NCI-H2171 (cell line): ENCODE measurements around the gene KCNK5.

Experiments used
- DNase-seq: peaks from one replicate; lab custom pipeline; 2025; lab: John Stamatoyannopoulos, UW

Gene KCNK5

DNA sequence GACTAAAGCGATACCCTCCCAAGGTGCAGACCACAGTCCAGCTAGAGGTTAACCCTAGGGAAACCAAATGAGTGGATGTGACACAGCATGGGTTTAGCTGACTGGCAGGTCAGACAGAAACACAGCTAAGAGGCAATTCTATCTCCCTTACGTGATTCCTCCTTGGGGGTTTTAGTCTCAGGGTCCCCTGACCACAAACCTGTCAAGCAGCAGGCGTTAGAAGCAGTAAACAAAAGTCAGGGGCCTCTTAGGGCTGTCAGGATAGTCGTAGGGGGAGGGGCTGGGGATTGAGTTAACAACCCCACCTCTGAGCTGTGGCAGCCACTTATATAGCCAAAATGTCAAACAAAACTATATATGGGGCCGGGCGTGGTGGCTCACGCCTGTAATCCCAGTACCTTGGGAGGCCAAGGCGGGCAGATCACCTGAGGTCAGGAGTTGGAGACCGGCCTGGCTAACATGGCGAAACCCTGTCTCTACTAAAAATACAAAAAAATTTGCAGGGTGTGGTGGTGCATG is 13.6 kb downstream of the KCNK5 start:
- no peak for DNase-seq

GRCh38 chr6:39214846-39215639 is 14.2 kb downstream of the KCNK5 start:
- no peak for DNase-seq

DNA sequence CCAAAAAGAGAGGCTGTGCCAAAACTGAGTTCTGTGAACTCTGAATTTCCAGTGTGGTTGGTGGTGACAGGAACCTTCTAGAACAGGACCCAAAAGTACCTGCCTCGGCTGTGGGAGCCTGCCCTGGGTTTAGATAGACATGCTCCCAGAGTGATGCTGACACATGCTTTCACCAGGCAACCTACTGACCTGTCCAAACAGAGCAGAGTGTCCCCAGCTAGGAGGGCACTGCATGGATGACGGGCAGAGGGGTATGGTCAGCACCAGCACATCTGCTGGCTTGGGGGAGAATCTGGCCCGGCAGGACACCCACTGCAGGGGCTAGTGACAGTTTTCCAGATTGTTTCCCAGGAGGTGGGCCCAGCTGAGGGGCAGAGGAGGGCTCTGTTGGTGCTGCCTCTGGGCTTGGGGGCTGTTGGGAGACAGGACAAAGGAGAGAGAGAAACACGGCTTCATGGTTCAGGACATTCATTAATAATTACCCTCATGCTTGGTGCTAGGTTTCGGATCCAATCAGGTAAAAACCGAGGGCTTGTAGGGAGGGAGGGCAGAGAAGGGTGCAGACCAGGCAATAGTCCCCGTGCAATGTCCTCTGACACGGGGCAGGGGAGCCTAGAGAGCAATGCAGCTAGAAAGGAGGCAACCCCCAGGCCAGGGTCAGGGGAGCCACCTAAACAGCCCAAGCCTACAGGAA is 15.0 kb downstream of the KCNK5 start:
- DNase-seq: no peak

- DNase-seq: no peak
Measured at GRCh38 chr6:39213195-39213920, 15.9 kb downstream of the KCNK5 start.

- DNase-seq: no peak
Measured at GRCh38 chr6:39211183-39211582, 18.1 kb downstream of the KCNK5 start.

- DNase-seq: no peak
Measured at GRCh38 chr6:39210450-39210849, 18.8 kb downstream of the KCNK5 start.

DNA sequence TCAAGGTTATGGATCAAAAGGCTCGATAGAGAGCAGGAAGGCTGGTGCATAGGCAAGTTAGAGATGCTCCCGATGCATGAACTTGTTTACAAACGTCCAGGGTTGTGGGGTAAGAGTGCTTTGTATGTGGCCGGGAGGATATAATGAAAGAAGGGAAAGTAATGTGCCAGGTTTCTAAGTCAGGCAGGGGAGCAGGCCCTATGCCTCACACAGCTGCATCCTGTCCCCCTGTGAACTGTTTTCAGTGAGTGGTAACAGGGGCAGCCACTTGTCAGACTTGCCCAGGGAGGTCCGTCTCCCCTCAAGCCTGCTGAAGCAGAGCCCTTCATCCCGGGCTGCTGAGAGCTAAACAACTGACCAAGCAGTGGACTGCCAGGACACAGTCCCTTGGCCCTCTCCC is 19.4 kb downstream of the KCNK5 start:
- DNase-seq: no peak

GRCh38 chr6:39209360-39209811 is 19.9 kb downstream of the KCNK5 start:
- no peak for DNase-seq

GRCh38 chr6:39208223-39208739 is 21.0 kb downstream of the KCNK5 start:
- DNase-seq: no peak

DNA sequence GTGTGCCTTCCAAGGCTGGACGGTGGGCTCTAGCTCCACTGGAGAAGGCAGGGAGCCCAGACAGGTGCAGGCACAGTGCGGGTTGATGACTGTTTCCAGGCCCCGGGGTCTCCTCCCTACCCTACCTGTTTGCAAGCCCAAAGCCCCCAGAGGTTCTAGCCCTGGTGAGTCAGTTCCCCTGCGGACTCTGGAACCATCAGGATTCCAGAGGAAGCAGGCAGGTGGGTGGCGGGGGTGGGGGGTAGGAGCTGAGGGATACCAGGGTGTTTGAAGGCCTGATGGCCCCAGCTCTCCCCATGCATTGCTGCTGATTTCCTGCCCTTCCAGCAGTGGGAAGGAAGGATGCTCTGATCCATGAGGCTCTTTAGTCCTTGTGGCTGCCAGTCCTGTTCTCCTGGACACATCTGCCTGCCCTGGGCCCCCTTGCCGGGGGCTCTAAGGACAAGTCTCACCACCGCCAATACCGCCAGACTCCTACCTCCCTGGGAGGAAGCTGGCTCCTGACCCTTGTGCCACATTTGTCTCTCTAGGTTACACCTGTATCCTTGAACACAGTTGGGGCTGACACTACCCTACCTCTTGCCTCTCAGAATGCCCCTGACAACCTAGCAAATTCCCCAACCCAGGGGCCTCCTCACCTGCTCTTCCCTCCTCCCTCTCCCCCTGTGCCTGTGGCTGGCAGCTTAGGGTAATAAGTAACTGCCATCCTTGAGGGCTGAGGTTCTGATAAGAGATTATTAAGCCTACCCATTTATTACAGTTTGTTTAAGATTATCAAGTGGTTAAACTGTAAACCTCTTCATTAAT is 21.7 kb downstream of the KCNK5 start:
- DNase-seq: no peak

DNA sequence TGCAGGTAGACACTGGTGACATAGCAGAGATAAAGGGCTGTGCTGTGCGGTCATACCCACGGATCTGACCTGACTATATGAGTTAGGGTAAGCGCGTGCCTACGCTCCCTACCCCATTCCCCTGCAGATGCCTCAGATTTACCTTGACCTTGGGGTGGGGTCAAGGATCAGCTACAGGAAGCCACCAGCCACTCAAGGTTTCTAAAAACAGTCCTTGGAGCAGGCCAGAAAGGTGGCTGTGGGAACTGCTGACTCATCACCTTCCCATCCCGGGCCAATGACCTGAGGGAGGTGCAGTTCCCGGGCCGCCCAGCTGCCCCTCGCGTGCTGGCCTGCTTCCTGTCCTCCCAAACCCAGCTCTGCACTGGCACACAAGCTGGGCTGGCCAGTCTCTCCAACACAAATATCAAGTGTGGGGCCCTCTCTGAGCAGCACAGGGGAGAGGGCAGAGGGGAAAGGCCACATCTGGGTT is 23.0 kb downstream of the KCNK5 start:
- no peak for DNase-seq

DNA sequence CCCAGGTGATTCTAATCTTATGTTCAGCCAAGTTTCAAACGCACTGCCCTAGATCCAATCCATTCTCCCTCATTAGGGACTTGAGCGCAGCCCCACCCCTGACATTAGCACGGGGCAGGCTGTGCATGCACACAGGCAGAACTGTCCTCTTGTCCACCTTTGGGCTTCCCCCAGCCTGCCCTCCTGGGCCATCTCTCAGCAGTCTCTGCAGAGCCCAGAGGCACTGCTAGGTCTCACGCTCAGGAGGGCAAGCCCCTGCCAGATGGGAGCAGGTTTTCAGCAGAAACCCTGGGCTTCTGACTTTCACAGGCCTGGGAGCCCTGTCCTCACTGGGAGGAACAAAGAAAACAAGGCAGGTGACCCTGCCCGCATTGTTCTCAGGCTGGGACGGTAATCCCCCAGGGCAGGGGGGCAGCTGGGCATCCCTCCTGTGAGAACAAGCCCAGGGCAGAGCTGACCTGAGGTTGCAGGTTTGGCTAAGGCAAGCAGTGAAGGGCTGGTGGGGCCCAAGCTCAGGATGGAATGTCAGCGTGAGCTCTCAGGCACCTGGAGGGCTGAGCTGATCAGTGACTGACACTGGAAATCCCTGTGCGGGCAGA is 24.5 kb downstream of the KCNK5 start:
- DNase-seq: no peak

DNA sequence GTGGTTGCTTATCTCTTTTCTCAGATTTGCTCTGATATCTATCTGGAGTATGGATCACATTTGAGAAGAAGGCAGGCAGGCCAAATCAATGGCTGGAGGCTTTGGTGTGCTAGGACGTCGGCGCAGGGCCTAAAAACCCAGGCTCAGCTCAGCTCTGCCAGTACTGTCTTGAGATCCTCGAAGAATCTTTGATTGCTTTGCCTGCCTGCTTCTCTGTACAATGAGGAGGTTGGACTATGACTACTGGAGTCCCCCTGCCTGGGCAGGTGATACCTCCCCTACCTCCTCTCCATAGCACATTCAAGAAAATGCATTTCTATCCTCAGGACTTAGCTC is 25.1 kb downstream of the KCNK5 start:
- no peak for DNase-seq

GRCh38 chr6:39203436-39204159 is 25.7 kb downstream of the KCNK5 start:
- DNase-seq: no peak

DNA sequence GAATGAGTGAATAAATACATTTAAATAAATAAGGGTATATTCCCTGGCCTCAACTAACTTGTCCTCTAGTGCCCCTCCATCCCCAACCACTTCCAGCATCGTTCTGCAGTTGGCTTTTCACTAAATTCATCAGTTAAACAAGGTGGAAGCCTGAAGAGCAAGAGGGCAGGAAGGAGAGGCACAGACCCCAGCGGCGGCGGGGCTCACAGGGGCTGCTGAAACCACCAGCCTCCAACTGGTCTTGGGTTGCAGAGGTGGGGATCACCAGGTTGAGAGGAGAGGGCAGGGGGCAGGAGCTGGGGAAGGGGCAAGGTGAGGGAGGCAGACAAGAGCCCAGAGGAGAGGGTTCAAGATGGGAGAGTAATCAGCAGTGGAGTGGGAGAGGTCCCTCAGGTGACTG is 27.1 kb downstream of the KCNK5 start:
- DNase-seq: no peak

DNA sequence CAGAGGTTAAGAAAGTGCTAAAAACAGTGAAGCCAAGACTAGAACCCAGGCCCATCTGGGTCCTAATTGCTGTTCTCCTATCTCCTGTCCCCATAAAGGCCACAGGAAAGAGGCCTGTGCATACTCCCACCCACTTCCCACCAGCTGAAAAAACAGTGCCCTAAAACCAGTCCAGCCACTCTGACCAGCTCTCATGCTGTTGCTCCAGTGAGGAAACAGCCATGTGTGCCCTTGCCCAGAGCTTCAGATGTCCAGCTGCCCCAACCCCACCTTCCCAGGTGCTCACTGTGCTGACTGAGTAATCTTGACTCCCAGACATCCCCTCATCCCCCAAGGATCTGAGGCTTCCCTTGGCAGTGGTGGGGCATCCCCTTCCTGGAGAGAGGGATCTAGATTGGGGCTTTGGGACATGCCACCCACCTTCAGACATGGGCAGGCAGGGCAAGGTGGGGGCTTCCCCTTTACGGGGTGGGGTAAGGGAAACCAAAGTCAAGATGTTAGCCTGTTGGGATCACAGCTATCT is 28.7 kb downstream of the KCNK5 start:
- no peak for DNase-seq

DNA sequence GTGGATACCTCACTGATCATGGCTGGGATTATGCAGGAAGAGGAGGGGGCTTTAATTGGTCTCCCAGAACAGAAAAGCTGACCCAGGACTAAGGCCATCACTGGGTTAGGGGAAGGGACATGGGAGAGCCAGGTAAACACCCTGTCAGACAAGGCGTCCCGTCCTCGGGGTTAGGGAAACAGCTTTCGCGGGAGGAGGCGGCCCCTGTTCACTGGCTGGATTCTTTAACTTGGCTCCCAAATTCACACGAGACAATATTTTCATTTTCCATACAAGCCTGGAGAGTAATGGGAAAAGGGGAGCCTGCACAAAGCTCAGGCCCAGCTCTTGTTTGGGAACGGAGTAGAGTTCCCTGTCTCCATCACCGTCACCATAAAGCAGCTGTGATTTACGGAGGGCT is 29.3 kb downstream of the KCNK5 start:
- DNase-seq: no peak

GRCh38 chr6:39199231-39199940 is 29.9 kb downstream of the KCNK5 start:
- DNase-seq: no peak

- DNase-seq: no peak
Measured at GRCh38 chr6:39198528-39198927, 30.7 kb downstream of the KCNK5 start.
